GM19463 (cell line): Measurements from ENCODE around the gene LMAN2L.

Experiments used
- ATAC-seq: cut with Tn5 transposase; IDR thresholded peaks from one replicate; pipeline ENCODE4 v1.9.1; 2021; ENCODE audit warnings: mild to moderate bottlenecking, moderate library complexity; ENCODE audit not compliant: unreplicated experiment

The LMAN2L gene

GRCh38 chr2:96715658-96716057 lies 24.2 kb downstream of the LMAN2L start:
- ATAC-seq = no peak

GRCh38 chr2:96710985-96711384 lies 28.9 kb downstream of the LMAN2L start:
- ATAC-seq = no peak

DNA sequence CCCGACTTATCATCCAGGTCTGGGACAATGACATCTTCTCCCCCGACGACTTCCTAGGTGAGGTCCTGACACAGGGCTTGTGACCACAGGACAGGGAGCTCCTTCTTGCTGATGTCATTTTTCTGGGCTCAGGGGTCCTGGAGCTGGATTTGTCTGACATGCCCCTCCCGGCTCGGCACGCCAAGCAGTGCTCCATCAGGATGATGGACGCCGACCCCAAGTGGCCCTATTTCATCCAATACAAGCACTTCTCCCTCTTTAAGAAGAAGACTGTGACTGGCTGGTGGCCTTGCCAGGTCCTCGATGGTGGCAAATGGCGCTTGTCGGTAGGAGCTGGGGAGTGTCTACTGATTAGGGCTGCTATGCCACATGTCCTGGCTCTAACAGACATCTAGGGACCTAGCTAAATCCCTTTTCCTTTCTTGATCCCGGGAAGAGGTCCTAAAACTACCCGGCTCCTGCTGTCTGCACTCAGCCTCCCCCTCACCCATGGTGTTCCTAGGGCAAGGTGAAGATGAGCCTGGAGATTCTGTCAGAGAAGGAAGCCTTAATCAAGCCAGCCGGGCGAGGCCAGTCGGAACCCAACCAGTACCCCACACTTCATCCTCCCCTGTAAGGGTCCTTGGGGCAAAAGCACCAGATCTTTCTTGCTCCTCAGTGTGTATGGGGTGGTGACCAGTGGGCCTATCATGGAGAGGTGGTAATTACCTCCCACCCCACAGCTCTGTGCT lies 36.7 kb downstream of the LMAN2L start:
- no peak for ATAC-seq

DNA sequence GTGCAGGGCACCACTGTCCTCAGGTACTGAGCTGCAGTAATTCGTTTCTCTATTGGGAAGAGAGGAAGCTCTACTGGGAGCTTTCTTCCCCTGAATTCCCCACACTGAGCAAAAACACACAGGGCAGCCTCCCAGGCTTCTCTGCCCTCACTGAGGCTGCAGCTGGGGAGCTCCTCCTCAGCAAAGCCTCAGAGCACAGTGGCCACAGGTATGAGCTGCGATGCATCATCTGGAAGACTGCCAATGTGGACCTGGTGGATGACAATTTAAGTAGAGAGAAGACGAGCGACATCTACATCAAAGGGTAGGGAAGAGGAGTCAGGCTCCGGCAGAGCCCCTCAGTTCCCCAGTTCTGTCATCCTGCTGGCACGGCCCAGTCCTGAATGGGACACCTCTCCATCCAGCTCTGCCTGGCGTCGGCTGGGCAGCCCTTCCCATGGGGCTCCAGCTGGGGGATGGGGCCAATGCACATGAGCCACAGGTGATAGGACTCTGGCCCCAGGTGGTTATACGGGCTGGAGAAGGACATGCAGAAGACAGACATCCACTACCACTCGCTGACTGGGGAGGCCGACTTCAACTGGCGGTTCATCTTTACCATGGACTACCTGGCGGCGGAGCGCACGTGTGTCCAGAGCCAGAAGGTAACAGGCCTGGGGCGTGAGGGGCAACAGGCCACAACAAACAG lies 37.6 kb downstream of the LMAN2L start:
- ATAC-seq = no peak

GRCh38 chr2:96701636-96702035 lies 38.2 kb downstream of the LMAN2L start:
- ATAC-seq = no peak

- ATAC-seq = no peak
These were observed 39.8 kb downstream of the LMAN2L start for GRCh38 chr2:96700086-96700485.

- no peak for ATAC-seq
These were observed 40.2 kb downstream of the LMAN2L start for GRCh38 chr2:96699621-96700020.

- ATAC-seq = no peak
These were observed 40.8 kb downstream of the LMAN2L start for GRCh38 chr2:96699021-96699420.

- ATAC-seq = no peak
These were observed 41.5 kb downstream of the LMAN2L start for GRCh38 chr2:96698221-96698861.

GRCh38 chr2:96697476-96697875 lies 42.4 kb downstream of the LMAN2L start:
- ATAC-seq = no peak

GRCh38 chr2:96695602-96696001 lies 44.3 kb downstream of the LMAN2L start:
- no peak for ATAC-seq

DNA sequence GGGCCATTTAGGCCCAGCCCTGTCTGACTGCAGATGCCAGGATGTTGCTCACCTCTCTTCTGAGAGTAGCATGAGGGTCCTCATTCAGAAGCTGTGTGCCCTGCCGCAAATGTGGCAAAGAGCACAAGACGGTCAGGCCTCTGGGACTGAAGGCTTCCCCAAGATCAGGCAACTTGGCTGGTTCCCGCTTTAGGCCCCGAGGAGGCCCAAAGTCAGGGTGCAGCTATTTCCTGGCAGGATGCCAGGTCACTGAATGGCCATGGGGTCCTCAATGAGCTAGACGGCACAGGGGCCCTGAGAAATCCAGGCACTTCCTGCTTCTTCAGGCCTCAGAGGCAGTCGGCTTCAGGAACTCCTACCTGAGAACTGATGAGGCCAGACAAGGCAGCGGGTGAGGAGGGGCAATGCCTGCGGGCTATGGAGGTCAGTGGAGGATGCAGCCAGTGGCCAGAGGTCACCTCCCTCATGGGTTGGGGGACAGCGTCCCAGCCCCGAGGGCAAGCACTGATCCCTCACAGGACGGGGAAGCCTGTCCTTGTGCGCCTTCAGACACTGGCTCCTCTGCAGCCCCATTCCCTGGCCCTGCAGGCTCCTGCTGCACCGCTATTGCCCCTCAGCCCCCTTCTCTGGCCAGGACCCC lies 44.9 kb downstream of the LMAN2L start:
- ATAC-seq = no peak

GRCh38 chr2:96694279-96694678 lies 45.6 kb downstream of the LMAN2L start:
- ATAC-seq = no peak

- no peak for ATAC-seq
These were observed 46.3 kb downstream of the LMAN2L start for GRCh38 chr2:96693286-96694200.

GRCh38 chr2:96692094-96692971 lies 47.5 kb downstream of the LMAN2L start:
- no peak for ATAC-seq

DNA sequence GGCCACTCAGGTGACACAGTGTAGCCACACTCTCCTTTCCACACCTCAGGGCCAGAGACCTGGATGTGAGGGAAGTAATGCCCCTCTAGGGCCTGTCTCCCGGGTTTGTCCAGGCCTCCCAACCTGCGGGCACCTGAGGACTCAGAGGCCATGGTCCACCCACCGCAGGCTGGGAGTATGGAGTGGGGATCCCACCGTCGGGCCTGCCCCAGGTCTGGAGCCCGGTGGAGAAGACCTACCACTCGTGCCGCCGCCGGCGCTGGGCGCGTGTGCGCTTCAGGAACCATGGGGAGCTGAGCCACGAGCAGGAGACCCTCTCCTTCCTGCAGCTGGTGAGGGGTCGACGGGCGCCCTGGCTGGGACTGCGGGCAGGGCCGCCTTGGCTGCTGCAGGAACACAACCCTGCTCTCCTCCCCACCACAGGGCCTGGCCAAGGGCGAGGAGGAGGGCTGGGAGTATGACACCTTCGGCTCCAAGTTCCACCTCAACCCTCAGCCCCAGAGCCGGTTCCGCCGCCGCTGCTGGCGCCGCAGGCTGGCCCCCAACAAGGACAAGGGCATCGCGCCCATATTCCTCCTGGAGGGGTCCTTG lies 48.7 kb downstream of the LMAN2L start:
- ATAC-seq = no peak

DNA sequence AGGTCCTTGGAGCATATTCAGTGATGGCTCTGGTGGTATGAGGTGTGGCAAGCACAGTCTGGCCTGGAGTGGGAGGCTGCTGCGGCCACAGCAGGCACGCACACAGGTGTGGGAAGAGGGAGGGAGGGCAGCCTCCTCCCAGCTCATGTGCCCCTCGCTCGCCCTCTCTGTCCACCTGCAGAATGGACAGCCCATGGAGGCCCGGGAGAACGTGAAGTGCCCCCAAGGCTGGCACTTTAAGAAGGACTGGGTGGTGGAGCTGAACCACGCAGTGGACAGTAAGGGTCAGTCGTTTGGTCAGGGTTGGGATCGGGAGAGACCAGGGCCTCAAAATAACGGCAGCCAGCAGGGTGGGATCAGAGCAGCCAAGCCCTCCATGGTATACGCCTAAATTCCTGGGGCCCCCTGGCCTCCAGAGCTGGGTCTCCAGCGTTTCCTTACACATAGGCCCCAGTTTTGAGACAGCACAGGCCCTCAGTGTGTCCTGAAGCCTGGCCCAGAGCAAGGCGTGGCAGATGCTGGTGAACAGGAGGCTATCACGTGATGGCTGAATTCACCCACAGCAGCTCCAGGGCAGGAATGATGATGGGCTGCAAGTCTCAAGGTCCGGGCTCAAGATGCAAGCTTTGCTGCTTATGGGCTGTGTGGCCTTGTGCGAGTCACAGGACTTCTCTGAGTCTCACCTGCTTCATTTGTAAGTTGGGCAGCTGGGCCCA lies 49.4 kb downstream of the LMAN2L start:
- ATAC-seq = no peak

GRCh38 chr2:96689431-96689991 lies 50.4 kb downstream of the LMAN2L start:
- no peak for ATAC-seq
